PC-3 (cell line): ENCODE measurements around the gene MYO5B.

Source experiments
- CTCF ChIP-seq: fragments of 300-600 bp; sonication (generic); conservative IDR thresholded peaks from 2 replicates; pipeline ENCODE4 v1.5.1; 2017; ENCODE audit warnings: antibody characterized with exemption, low read depth, mild to moderate bottlenecking, low read length
- EZH2 ChIP-seq: fragments of 300-600 bp; sonication (generic); IDR thresholded peaks from one replicate; pipeline ENCODE4 v1.6.1; 2017; ENCODE audit warnings: antibody characterized with exemption, mild to moderate bottlenecking, low read length; ENCODE audit not compliant: unreplicated experiment

GRCh38 chr18:50042611-50043010 is 152.3 kb downstream of the MYO5B start:
- TF ChIP-seq CTCF (no peak), EZH2 (no peak)
